Sigmoid colon (tissue), 7 donors: ENCODE results near the gene BCL10. TPM values are rescaled to one million over a fixed set of nuclear protein-coding genes. Genes with fewer than 3 reads are reported as not detected.

ENCODE experiments used
- DNase-seq: peaks from one replicate; pipeline ENCODE4 v3.0.0-alpha.2; 2019
- H3K27ac ChIP-seq, 4 donors: fragments of 200-600 bp; sonication (generic); one replicate each; pipeline ENCODE4 v1.5.1; 2016 to 2019; ENCODE audit warnings: mild to moderate bottlenecking in 1 of 4
- H3K27me3 ChIP-seq, 3 donors: fragments of 200-600 bp; sonication (generic); one replicate each; pipeline ENCODE4 v1.5.1; 2019; ENCODE audit warnings: mild to moderate bottlenecking in 1 of 3
- H3K36me3 ChIP-seq, 4 donors: fragments of 200-600 bp; sonication (generic); one replicate each; pipeline ENCODE4 v1.5.1; 2016 to 2019
- H3K4me1 ChIP-seq, 4 donors: fragments of 200-600 bp; sonication (generic); one replicate each; pipeline ENCODE4 v1.5.1; 2017 to 2019
- H3K4me3 ChIP-seq, 4 donors: fragments of 200-600 bp; sonication (generic); one replicate each; pipeline ENCODE4 v1.5.1; 2017 to 2019; ENCODE audit warnings: mild to moderate bottlenecking in 2 of 4, moderate library complexity in 1 of 4
- H3K9me3 ChIP-seq, 4 donors: fragments of 200-600 bp in 3 of 4; sonication (generic) in 3 of 4; one replicate each; pipeline versions ENCODE4 v1.5.1 to v1.6.1; 2013 to 2019
- EP300 ChIP-seq, 4 donors: sonication (generic); formaldehyde crosslinking; IDR thresholded peaks; one replicate each; pipeline ENCODE4 v1.6.1; 2017; ENCODE audit warnings: antibody characterized with exemption in 4 of 4
- POLR2A ChIP-seq, 2 donors: fragments of 450-650 bp; IDR thresholded peaks; one replicate each; pipeline ENCODE4 v1.6.1; 2016; ENCODE audit warnings: antibody characterized with exemption in 2 of 2, mild to moderate bottlenecking in 2 of 2, moderate library complexity in 2 of 2
- POLR2AphosphoS5 ChIP-seq, 4 donors: sonication (generic); formaldehyde crosslinking; IDR thresholded peaks; one replicate each; pipeline ENCODE4 v1.6.1; 2017; ENCODE audit warnings: antibody characterized with exemption in 4 of 4
- WGBS, 2 donors: extraction: QIAGEN DNeasy Blood & Tissue Kit; methylation state at CpG; one replicate each; pipeline ENCODE4 v1.1.7; 2013; 5-methylcytosine and 5-hydroxymethylcytosine counted together
- intact Hi-C: fragments of 100-400 bp; cut with DNase I; formaldehyde crosslinking; loops from one replicate; pipeline ENCODE4 v1.15.1; 2023
- polyA plus RNA-seq, 3 donors: library from polyadenylated mRNA; stranded (reverse); fragments of 200-250 nt; gene quantifications; one replicate each; pipeline ENCODE4 v1.2.3, GENCODE V29; 2013
- total RNA-seq, 4 donors: library from RNA; depleted of rRNA; stranded (reverse); fragments of >200 nt; gene quantifications; one replicate each; pipeline ENCODE4 v1.1.0, GENCODE V29; 2016
- TF ChIP-seq, protein P1 (sequence below), 4 experiments: fragments of 450-650 bp in 3 of 4; fragments of 200-600 bp in 1 of 4; IDR thresholded peaks; one replicate each; pipeline ENCODE4 v1.5.1; 2016 to 2019; ENCODE audit warnings: antibody characterized with exemption in 4 of 4, mild to moderate bottlenecking in 3 of 4, moderate library complexity in 2 of 4
- donor health status: healthy with polysubstance abuse.
- donor health status: Bipolar disorder and iron deficiency.
- donor health status: healthy.

The BCL10 gene
- total and polyA plus RNA-seq, 7 donors = 6.7 to 49.7 (median 14.2) TPM

DNA sequence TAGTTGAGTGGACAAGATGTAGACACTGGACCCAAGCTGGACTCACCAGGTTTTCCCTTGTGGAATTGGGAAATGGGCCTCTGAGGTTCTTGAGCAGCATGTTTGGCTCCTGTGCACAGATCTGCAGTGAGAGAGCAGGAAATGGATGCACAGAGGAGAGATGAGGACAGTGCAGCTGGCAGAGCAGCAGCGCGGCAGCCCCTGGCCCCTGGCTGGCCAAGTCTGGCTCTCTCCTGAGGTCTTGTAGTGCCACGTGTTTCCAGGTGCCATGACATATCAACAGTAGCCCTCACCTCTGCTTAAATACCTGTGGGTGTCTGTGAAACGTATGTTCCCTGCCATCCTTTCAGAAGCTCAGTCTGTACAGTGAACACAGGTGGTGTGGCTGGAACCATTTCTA, 19.2 kb upstream of the BCL10 start:
- Histone ChIP-seq H3K36me3 (no peaks in the 10 kb centered on the region), H3K27me3 (no peaks in the 10 kb centered on the region), H3K4me3 (no peak overlapping the region), H3K9me3 (no peaks in the 10 kb centered on the region), H3K4me1 (peaks cover 0 to 20% (median 15%) of the 10 kb centered on the region in 4 donors), H3K27ac (no peak overlapping the region)
- intact Hi-C loops = no loop called here
- no peak for TF ChIP-seq POLR2AphosphoS5 (IDR thresholded peaks at IDR 0.05)
- TF ChIP-seq EP300 (IDR thresholded peaks at IDR 0.05) = no peak
- no peak for TF ChIP-seq POLR2A (IDR thresholded peaks at IDR 0.05)
- TF ChIP-seq, protein P1, sequence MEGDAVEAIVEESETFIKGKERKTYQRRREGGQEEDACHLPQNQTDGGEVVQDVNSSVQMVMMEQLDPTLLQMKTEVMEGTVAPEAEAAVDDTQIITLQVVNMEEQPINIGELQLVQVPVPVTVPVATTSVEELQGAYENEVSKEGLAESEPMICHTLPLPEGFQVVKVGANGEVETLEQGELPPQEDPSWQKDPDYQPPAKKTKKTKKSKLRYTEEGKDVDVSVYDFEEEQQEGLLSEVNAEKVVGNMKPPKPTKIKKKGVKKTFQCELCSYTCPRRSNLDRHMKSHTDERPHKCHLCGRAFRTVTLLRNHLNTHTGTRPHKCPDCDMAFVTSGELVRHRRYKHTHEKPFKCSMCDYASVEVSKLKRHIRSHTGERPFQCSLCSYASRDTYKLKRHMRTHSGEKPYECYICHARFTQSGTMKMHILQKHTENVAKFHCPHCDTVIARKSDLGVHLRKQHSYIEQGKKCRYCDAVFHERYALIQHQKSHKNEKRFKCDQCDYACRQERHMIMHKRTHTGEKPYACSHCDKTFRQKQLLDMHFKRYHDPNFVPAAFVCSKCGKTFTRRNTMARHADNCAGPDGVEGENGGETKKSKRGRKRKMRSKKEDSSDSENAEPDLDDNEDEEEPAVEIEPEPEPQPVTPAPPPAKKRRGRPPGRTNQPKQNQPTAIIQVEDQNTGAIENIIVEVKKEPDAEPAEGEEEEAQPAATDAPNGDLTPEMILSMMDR (IDR thresholded peaks at IDR 0.05) = no peak
- no peak for DNase-seq
- 85 to 92% methylated on average over 4 of the region's 4 CpGs for WGBS, 2 donors

- no peak overlapping the region for H3K4me3 ChIP-seq
These were observed 18.6 kb upstream of the BCL10 start for GRCh38 chr1:85295006-85295431.

DNA sequence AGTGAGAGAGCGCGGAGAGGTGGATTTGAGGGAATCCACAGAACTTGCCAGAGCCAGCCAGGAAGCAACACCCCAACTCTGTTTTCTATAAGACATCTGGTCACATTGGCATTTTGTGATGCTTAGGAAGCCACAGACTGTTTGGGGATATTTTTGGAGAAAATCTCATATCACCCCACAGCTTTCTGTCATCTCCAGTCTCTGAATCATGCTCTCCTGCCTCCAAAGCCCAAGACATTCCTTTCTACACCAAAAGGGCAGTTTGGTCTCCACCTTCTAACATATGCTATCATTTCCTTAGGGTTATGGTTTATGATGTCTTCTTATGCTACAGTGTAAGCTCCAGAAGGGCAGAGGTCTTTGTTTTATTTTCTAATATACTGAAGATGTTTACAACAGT, 14.4 kb upstream of the BCL10 start:
- no peak for TF ChIP-seq POLR2AphosphoS5 (IDR thresholded peaks at IDR 0.05)
- TF ChIP-seq POLR2A (IDR thresholded peaks at IDR 0.05) = no peak
- TF ChIP-seq, protein P1 (IDR thresholded peaks at IDR 0.05) = no peak
- TF ChIP-seq EP300 (IDR thresholded peaks at IDR 0.05) = no peak
- 99 to 100% methylated on average over 2 of the region's 2 CpGs for WGBS, 2 donors
- DNase-seq = no peak

More at GRCh38 chr1:85295006-85295431, 18.6 kb upstream of the BCL10 start:
- no peak overlapping the region for H3K27ac ChIP-seq
- no peak for DNase-seq
- H3K9me3 ChIP-seq = no peaks in the 10 kb centered on the region
- TF ChIP-seq POLR2A (IDR thresholded peaks at IDR 0.05) (no peak), POLR2AphosphoS5 (IDR thresholded peaks at IDR 0.05) (no peak), EP300 (IDR thresholded peaks at IDR 0.05) (no peak)
- TF ChIP-seq, protein P1 (IDR thresholded peaks at IDR 0.05) = no peak
- intact Hi-C loops = no loop called here
- no peaks in the 10 kb centered on the region for H3K36me3 ChIP-seq
- no peaks in the 10 kb centered on the region for H3K27me3 ChIP-seq
- 62 to 68% methylated on average over 3 of the region's 3 CpGs for WGBS, 2 donors
- H3K4me1 ChIP-seq = peaks cover 0 to 20% (median 15%) of the 10 kb centered on the region in 4 donors

GRCh38 chr1:85289848-85290335, 13.5 kb upstream of the BCL10 start:
- Histone ChIP-seq H3K36me3 (no peaks in the 10 kb centered on the region), H3K4me1 (no peaks in the 10 kb centered on the region), H3K27me3 (no peaks in the 10 kb centered on the region), H3K4me3 (no peak overlapping the region), H3K9me3 (no peaks in the 10 kb centered on the region), H3K27ac (no peak overlapping the region)
- no peak for DNase-seq
- intact Hi-C loops = no loop called here
- WGBS, 2 donors = 80 to 93% methylated on average over 4 of the region's 4 CpGs
- no peak for TF ChIP-seq EP300 (IDR thresholded peaks at IDR 0.05)
- no peak for TF ChIP-seq POLR2A (IDR thresholded peaks at IDR 0.05)
- no peak for TF ChIP-seq POLR2AphosphoS5 (IDR thresholded peaks at IDR 0.05)
- TF ChIP-seq, protein P1 (IDR thresholded peaks at IDR 0.05) = no peak

More for the DNA sequence above, 14.4 kb upstream of the BCL10 start:
- no peaks in the 10 kb centered on the region for H3K36me3 ChIP-seq
- no peaks in the 10 kb centered on the region for H3K9me3 ChIP-seq
- intact Hi-C loops = no loop called here
- H3K27ac ChIP-seq = no peak overlapping the region
- no peaks in the 10 kb centered on the region for H3K27me3 ChIP-seq
- H3K4me3 ChIP-seq = no peak overlapping the region
- H3K4me1 ChIP-seq = no peaks in the 10 kb centered on the region
